ENCODE measurements around the gene FAM193B. TPM values are rescaled to one million over a fixed set of nuclear protein-coding genes. Genes with fewer than 3 reads are reported as not detected.
A peak's percentile ranks its signal among the peaks of the same experiment; 100 is the strongest.

The FAM193B gene
- total RNA-seq, 1 donor from 2014 or later = 79.1 TPM

GRCh38 chr5:177507596-177508220 is 46.7 kb downstream of the FAM193B start:
- Mint-ChIP-seq H3K36me3 (ENCODE audit: low read depth) (peaks cover 16% of the 10 kb centered on the region), H3K4me1 (ENCODE audit: low read depth) (no peaks in the 10 kb centered on the region), H3K27ac (ENCODE audit: unreplicated experiment) (no peak overlapping the region), H3K4me3 (ENCODE audit: unreplicated experiment) (no peak overlapping the region), H3K27me3 (ENCODE audit: low read depth) (no peaks in the 10 kb centered on the region), H3K9me3 (ENCODE audit: low read depth) (no peaks in the 10 kb centered on the region)
- DNase-seq (ENCODE audit: low spot score) = no peak
- TF ChIP-seq CTCF (IDR thresholded peaks at IDR 0.05) = peak; percentile 1

- Mint-ChIP-seq H3K9me3 (ENCODE audit: low read depth) (no peaks in the 10 kb centered on the region), H3K27me3 (ENCODE audit: low read depth) (no peaks in the 10 kb centered on the region), H3K4me1 (ENCODE audit: low read depth) (no peaks in the 10 kb centered on the region), H3K27ac (ENCODE audit: unreplicated experiment) (no peak overlapping the region), H3K36me3 (ENCODE audit: low read depth) (peaks cover 16% of the 10 kb centered on the region), H3K4me3 (ENCODE audit: unreplicated experiment) (no peak overlapping the region)
- TF ChIP-seq CTCF (IDR thresholded peaks at IDR 0.05) = peak; percentile 62
- DNase-seq (ENCODE audit: low spot score) = no peak
Measured at GRCh38 chr5:177507165-177507564, 47.2 kb downstream of the FAM193B start.

GRCh38 chr5:177505075-177505474 is 49.3 kb downstream of the FAM193B start:
- H3K4me3 Mint-ChIP-seq (ENCODE audit: unreplicated experiment) = no peak overlapping the region
- no peak overlapping the region for H3K27ac Mint-ChIP-seq (ENCODE audit: unreplicated experiment)
- no peaks in the 10 kb centered on the region for H3K9me3 Mint-ChIP-seq (ENCODE audit: low read depth)
- TF ChIP-seq CTCF (IDR thresholded peaks at IDR 0.05) = no peak
- H3K4me1 Mint-ChIP-seq (ENCODE audit: low read depth) = peaks cover 8% of the 10 kb centered on the region
- H3K27me3 Mint-ChIP-seq (ENCODE audit: low read depth) = no peaks in the 10 kb centered on the region
- DNase-seq (ENCODE audit: low spot score) = no peak
- H3K36me3 Mint-ChIP-seq (ENCODE audit: low read depth) = peaks cover 6% of the 10 kb centered on the region

- H3K9me3 Mint-ChIP-seq (ENCODE audit: low read depth) = no peaks in the 10 kb centered on the region
- H3K4me3 Mint-ChIP-seq (ENCODE audit: unreplicated experiment) = no peak overlapping the region
- TF ChIP-seq CTCF (IDR thresholded peaks at IDR 0.05) = no peak
- H3K4me1 Mint-ChIP-seq (ENCODE audit: low read depth) = peaks cover 15% of the 10 kb centered on the region
- peaks cover 6% of the 10 kb centered on the region for H3K36me3 Mint-ChIP-seq (ENCODE audit: low read depth)
- no peaks in the 10 kb centered on the region for H3K27me3 Mint-ChIP-seq (ENCODE audit: low read depth)
- DNase-seq (ENCODE audit: low spot score) = no peak
- H3K27ac Mint-ChIP-seq (ENCODE audit: unreplicated experiment) = no peak overlapping the region
Measured at GRCh38 chr5:177504086-177505056, 50.0 kb downstream of the FAM193B start.

- H3K27ac Mint-ChIP-seq (ENCODE audit: unreplicated experiment) = no peak overlapping the region
- H3K36me3 Mint-ChIP-seq (ENCODE audit: low read depth) = peaks cover 6% of the 10 kb centered on the region
- H3K9me3 Mint-ChIP-seq (ENCODE audit: low read depth) = no peaks in the 10 kb centered on the region
- no peak for TF ChIP-seq CTCF (IDR thresholded peaks at IDR 0.05)
- DNase-seq (ENCODE audit: low spot score) = no peak
- no peak overlapping the region for H3K4me3 Mint-ChIP-seq (ENCODE audit: unreplicated experiment)
- H3K4me1 Mint-ChIP-seq (ENCODE audit: low read depth) = peaks cover 23% of the 10 kb centered on the region
- H3K27me3 Mint-ChIP-seq (ENCODE audit: low read depth) = no peaks in the 10 kb centered on the region
Measured at GRCh38 chr5:177503351-177504085, 50.8 kb downstream of the FAM193B start.
